ENCODE data around the gene ELMO1. TPM values are rescaled to one million over a fixed set of nuclear protein-coding genes. Genes with fewer than 3 reads are reported as not detected.

Gene ELMO1
- polyA plus RNA-seq, 1 experiment = not detected

DNA sequence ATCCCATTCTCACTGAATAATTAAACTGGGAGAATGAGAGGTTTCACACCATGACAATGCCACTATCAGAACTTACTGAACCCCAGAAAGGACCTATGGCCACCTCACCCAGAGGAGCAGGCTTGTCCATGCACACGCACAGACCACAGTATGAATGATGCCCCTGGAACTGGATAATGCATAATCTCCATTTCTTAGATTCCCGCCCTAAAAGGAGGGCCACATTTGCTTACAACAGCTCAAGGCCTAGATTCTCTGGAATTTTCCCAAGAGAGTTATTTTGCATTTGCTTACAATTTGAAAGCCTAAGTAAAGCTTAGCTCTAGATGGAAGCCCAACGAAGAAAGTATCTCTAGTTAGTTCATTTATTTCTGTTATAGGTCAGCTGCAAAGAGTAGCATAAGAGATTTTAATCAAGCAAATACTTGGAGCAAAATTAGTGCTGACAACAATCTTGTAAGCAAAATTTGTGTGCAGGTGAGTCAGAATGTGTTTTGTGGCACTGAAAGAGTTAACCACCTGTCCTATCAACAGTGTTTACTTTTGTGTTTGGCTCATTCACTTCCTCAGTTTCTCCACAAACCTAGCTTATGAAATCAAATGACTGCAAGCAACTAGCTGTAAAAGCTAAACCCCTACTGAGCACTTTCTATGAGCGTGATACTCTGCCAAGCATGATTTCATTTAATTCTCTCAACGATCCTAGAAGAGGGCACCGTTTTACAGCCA lies 32.1 kb downstream of the ELMO1 start:
- CTCF ChIA-PET = no interaction called here
- no peak overlapping the region for H3K27ac ChIP-seq (ENCODE audit: low read depth, low read length)
- H3K9me3 ChIP-seq (ENCODE audit: control insufficient read depth, insufficient read depth, low read length) = peaks cover 11% of the 10 kb centered on the region
- DNase-seq (ENCODE audit: low read depth, low spot score) = no peak
- H3K4me3 ChIP-seq (ENCODE audit: low read depth, low read length) = no peak overlapping the region
- H3K27me3 ChIP-seq (ENCODE audit: control insufficient read depth, insufficient read depth, low read length) = no peaks in the 10 kb centered on the region
- POLR2A ChIA-PET = no interaction called here
- TF ChIP-seq, protein P1, sequence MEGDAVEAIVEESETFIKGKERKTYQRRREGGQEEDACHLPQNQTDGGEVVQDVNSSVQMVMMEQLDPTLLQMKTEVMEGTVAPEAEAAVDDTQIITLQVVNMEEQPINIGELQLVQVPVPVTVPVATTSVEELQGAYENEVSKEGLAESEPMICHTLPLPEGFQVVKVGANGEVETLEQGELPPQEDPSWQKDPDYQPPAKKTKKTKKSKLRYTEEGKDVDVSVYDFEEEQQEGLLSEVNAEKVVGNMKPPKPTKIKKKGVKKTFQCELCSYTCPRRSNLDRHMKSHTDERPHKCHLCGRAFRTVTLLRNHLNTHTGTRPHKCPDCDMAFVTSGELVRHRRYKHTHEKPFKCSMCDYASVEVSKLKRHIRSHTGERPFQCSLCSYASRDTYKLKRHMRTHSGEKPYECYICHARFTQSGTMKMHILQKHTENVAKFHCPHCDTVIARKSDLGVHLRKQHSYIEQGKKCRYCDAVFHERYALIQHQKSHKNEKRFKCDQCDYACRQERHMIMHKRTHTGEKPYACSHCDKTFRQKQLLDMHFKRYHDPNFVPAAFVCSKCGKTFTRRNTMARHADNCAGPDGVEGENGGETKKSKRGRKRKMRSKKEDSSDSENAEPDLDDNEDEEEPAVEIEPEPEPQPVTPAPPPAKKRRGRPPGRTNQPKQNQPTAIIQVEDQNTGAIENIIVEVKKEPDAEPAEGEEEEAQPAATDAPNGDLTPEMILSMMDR (IDR thresholded peaks at IDR 0.05; ENCODE audit: low read depth, low read length) = no peak

DNA sequence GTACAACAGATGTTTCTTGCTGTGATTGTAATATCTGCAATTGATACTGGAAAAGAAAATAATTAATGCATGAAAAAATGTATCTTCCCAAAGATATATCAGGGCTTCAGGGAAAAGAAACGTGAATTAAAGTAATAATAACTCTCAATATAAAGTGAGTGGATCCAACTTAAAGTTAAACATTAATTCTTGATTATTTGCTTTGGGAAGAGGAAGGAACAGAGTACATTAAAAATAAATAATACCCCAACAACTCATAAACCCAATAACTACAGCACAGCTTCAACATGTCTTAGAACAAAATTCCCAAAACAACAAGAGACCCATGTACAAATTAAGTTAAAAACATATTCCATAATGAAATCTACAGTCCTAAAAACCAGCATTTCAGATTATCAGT lies 33.0 kb downstream of the ELMO1 start:
- Histone ChIP-seq H3K9me3 (ENCODE audit: control insufficient read depth, insufficient read depth, low read length) (peaks cover 11% of the 10 kb centered on the region), H3K27ac (ENCODE audit: low read depth, low read length) (no peak overlapping the region), H3K4me3 (ENCODE audit: low read depth, low read length) (no peak overlapping the region), H3K27me3 (ENCODE audit: control insufficient read depth, insufficient read depth, low read length) (no peaks in the 10 kb centered on the region)
- no peak for DNase-seq (ENCODE audit: low read depth, low spot score)
- POLR2A ChIA-PET = no interaction called here
- CTCF ChIA-PET = no interaction called here
- TF ChIP-seq, protein P1 (IDR thresholded peaks at IDR 0.05; ENCODE audit: low read depth, low read length) = no peak

DNA sequence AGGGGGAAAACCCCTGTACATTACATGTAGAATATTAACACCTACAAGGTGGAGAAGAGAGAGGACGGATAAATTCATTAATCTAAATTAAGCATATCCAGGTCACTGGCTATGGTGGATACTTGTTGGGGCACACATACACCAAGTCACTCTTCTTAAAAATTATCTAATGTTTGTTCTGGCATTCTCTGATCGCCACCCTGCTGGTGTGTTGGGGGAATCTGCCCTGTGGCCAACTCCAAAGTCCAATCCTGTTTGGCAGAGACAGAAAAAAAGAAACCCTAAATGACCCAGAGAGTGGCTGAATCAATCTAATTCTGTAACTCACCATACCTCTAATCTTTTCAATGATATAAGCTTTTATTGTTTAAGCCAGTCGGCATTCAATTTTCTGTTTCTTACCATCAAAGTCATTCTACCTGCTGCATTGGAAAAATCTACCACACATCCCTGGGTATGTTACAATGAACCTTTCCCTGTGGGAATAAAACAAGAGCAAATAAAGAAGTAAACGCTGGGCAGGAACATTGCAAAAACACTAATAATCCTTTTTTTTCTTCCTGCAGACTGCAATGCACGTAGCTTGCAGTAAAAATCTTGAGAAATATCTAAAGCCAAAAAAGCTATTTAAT lies 34.2 kb downstream of the ELMO1 start:
- POLR2A ChIA-PET = no interaction called here
- Histone ChIP-seq H3K27me3 (ENCODE audit: control insufficient read depth, insufficient read depth, low read length) (no peaks in the 10 kb centered on the region), H3K9me3 (ENCODE audit: control insufficient read depth, insufficient read depth, low read length) (peaks cover 12% of the 10 kb centered on the region), H3K4me3 (ENCODE audit: low read depth, low read length) (no peak overlapping the region), H3K27ac (ENCODE audit: low read depth, low read length) (no peak overlapping the region)
- CTCF ChIA-PET = no interaction called here
- no peak for DNase-seq (ENCODE audit: low read depth, low spot score)
- TF ChIP-seq, protein P1 (IDR thresholded peaks at IDR 0.05; ENCODE audit: low read depth, low read length) = no peak

DNA sequence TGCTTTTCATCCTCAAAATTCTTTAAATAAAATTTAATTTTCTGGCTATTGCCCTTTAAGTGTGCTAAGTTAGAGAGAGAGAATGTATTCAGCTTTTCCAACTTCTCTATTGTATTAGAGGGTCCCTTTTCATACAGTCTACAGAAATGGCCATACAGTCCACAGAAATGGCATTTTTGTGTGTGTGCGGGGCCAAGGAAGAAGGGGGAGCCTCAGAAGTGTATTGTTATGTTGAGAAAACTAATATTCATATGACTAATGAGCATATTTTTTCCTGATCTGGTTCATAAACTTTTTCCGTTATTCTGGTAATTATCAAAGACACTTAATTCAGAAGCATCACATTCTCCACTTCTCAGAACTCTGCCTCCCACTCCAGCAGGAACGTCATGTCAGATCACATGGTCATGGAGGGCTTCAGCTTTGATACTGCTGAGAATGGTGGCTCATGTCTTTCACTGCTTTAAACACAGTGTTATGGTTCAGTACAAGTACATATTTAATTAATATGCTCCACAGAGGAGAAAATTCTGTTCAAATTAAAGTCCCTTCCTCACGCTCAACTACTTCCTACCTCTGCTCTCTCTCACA lies 37.1 kb downstream of the ELMO1 start:
- no peak for DNase-seq (ENCODE audit: low read depth, low spot score)
- ChIA-PET POLR2A (no interaction called here), CTCF (interaction anchor here (0.5 kb wide), 1 partner anchor 38 kb away, joined by 3 read pairs; no protein-coding TSS in a partner anchor)
- H3K27ac ChIP-seq (ENCODE audit: low read depth, low read length) = no peak overlapping the region
- H3K9me3 ChIP-seq (ENCODE audit: control insufficient read depth, insufficient read depth, low read length) = peaks cover 10% of the 10 kb centered on the region
- H3K4me3 ChIP-seq (ENCODE audit: low read depth, low read length) = no peak overlapping the region
- TF ChIP-seq, protein P1 (IDR thresholded peaks at IDR 0.05; ENCODE audit: low read depth, low read length) = no peak
- H3K27me3 ChIP-seq (ENCODE audit: control insufficient read depth, insufficient read depth, low read length) = no peaks in the 10 kb centered on the region
